Measurements from ENCODE around the gene LONRF2.

- TF ChIP-seq CTCF (IDR thresholded peaks at IDR 0.05; ENCODE audit: insufficient read depth, low read length) (peak; percentile 46), POLR2AphosphoS5 (IDR thresholded peaks at IDR 0.05; ENCODE audit: low read depth) (no peak), SPI1 (IDR thresholded peaks at IDR 0.05; ENCODE audit: borderline replicate concordance, low read depth) (peak; percentile 94), REST (IDR thresholded peaks at IDR 0.05; ENCODE audit: insufficient replicate concordance, low read depth) (no peak), GABPA (IDR thresholded peaks at IDR 0.05; ENCODE audit: low read depth) (no peak)
Observed at GRCh38 chr2:100246163-100247145, 75.8 kb downstream of the LONRF2 start.

Data from HL-60 (cell line).